ENCODE data around the gene COL7A1. TPM values are rescaled to one million over a fixed set of nuclear protein-coding genes. Genes with fewer than 3 reads are reported as not detected.

Gene COL7A1
- total RNA-seq, 1 donor from 2014 or later = 1.5 TPM

- peaks cover 2% of the 10 kb centered on the region for H3K36me3 Mint-ChIP-seq (ENCODE audit: low read depth)
- peaks cover 15% of the 10 kb centered on the region for H3K4me1 Mint-ChIP-seq
- H3K27me3 Mint-ChIP-seq = no peaks in the 10 kb centered on the region
- no peaks in the 10 kb centered on the region for H3K9me3 Mint-ChIP-seq
- ATAC-seq (ENCODE audit: low read depth) = no peak
- H3K27ac Mint-ChIP-seq = no peak overlapping the region
- no peak for TF ChIP-seq CTCF (IDR thresholded peaks at IDR 0.05)
- H3K4me3 Mint-ChIP-seq = peak overlapping the region; percentile 89
- intact Hi-C loops (cut with micrococcal nuclease) = loop anchor here (5.0 kb wide), 1 partner anchor 456 kb away; the partner anchor contains the start of gene QRICH1
- ChIA-PET POLR2A (interaction anchor here (0.5 to 2.2 kb wide), 6 partner anchors 21 to 1341 kb away, joined by 3 to 12 read pairs (median 4); partner anchors contain the start of gene UQCRC1), CTCF (interaction anchor here (0.7 to 1.9 kb wide), 2 partner anchors 27 to 235 kb away, joined by 3 to 7 read pairs; partner anchors contain the start of gene CELSR3)
- no peak for DNase-seq
Measured at GRCh38 chr3:48636149-48636655, 41.1 kb upstream of the COL7A1 start.

- peaks cover 15% of the 10 kb centered on the region for H3K4me1 Mint-ChIP-seq
- intact Hi-C loops (cut with micrococcal nuclease) = loop anchor here (1.0 to 5.0 kb wide), 5 partner anchors 21 to 457 kb away; partner anchors contain the start of genes QRICH1 and UQCRC1
- CTCF ChIA-PET = interaction anchor here (0.7 to 1.9 kb wide), 5 partner anchors 26 to 235 kb away, joined by 3 to 7 read pairs (median 3); partner anchors contain the start of gene CELSR3
Measured at GRCh38 chr3:48635222-48636021, 40.3 kb upstream of the COL7A1 start, which contains the start of gene SLC26A6. SLC26A6 (minus strand) TSS chr3:48635461; CDS start chr3:48635393, 68 bp downstream.

GRCh38 chr3:48634661-48635221 is 39.6 kb upstream of the COL7A1 start:
- Mint-ChIP-seq H3K4me1 (peaks cover 15% of the 10 kb centered on the region), H3K4me3 (peak overlapping the region; percentile 89), H3K36me3 (ENCODE audit: low read depth) (peaks cover 2% of the 10 kb centered on the region), H3K27me3 (no peaks in the 10 kb centered on the region), H3K9me3 (no peaks in the 10 kb centered on the region), H3K27ac (no peak overlapping the region)
- ATAC-seq (ENCODE audit: low read depth) (peak; percentile 23), DNase-seq (peak; percentile 41)
- TF ChIP-seq CTCF (IDR thresholded peaks at IDR 0.05) = no peak
- intact Hi-C loops (cut with micrococcal nuclease) = loop anchor here (1.0 to 5.0 kb wide), 5 partner anchors 22 to 458 kb away; partner anchors contain the start of genes QRICH1 and UQCRC1
- POLR2A ChIA-PET = interaction anchor here (0.7 to 2.2 kb wide), 4 partner anchors 22 to 168 kb away, joined by 3 to 12 read pairs (median 6); partner anchors contain the start of gene UQCRC1
- CTCF ChIA-PET = interaction anchor here (1.0 to 1.9 kb wide), 4 partner anchors 27 to 234 kb away, joined by 3 to 7 read pairs (median 4); no protein-coding TSS in a partner anchor

More at GRCh38 chr3:48635222-48636021, 40.3 kb upstream of the COL7A1 start, which contains the start of gene SLC26A6:
- peak; percentile 97 for ATAC-seq (ENCODE audit: low read depth)
- H3K27me3 Mint-ChIP-seq = no peaks in the 10 kb centered on the region
- peak; percentile 90 for DNase-seq
- TF ChIP-seq CTCF (IDR thresholded peaks at IDR 0.05) = no peak
- POLR2A ChIA-PET = interaction anchor here (0.8 to 2.2 kb wide), 4 partner anchors 22 to 169 kb away, joined by 3 to 12 read pairs (median 4); partner anchors contain the start of gene UQCRC1
- peak within 1 kb of the TSS; percentile 50 for H3K27ac Mint-ChIP-seq
- peaks cover 2% of the 10 kb centered on the region for H3K36me3 Mint-ChIP-seq (ENCODE audit: low read depth)
- no peaks in the 10 kb centered on the region for H3K9me3 Mint-ChIP-seq
- peak within 1 kb of the TSS; percentile 89 for H3K4me3 Mint-ChIP-seq

GRCh38 chr3:48633743-48634142 is 38.6 kb upstream of the COL7A1 start:
- DNase-seq (no peak), ATAC-seq (ENCODE audit: low read depth) (no peak)
- ChIA-PET POLR2A (interaction anchor here (0.7 kb wide), 1 partner anchor 161 kb away, joined by 7 read pairs; no protein-coding TSS in a partner anchor), CTCF (no interaction called here)
- no peak overlapping the region for H3K27ac Mint-ChIP-seq
- H3K36me3 Mint-ChIP-seq (ENCODE audit: low read depth) = peaks cover 2% of the 10 kb centered on the region
- no peak for TF ChIP-seq CTCF (IDR thresholded peaks at IDR 0.05)
- no peaks in the 10 kb centered on the region for H3K27me3 Mint-ChIP-seq
- H3K4me3 Mint-ChIP-seq = no peak overlapping the region
- H3K9me3 Mint-ChIP-seq = no peaks in the 10 kb centered on the region
- intact Hi-C loops (cut with micrococcal nuclease) = no loop called here
- H3K4me1 Mint-ChIP-seq = peaks cover 15% of the 10 kb centered on the region
